ENCODE results near the gene CHRNA7. TPM values are rescaled to one million over a fixed set of nuclear protein-coding genes. Genes with fewer than 3 reads are reported as not detected.

The CHRNA7 gene
- polyA plus RNA-seq (2013, experiment 1 of 4), result 3.0 TPM
- 3.5 TPM for polyA plus RNA-seq (2013, experiment 2 of 4)
- 3.2 TPM for polyA plus RNA-seq (2013, experiment 3 of 4)
- polyA plus RNA-seq (2013, experiment 4 of 4), result 3.3 TPM

DNA sequence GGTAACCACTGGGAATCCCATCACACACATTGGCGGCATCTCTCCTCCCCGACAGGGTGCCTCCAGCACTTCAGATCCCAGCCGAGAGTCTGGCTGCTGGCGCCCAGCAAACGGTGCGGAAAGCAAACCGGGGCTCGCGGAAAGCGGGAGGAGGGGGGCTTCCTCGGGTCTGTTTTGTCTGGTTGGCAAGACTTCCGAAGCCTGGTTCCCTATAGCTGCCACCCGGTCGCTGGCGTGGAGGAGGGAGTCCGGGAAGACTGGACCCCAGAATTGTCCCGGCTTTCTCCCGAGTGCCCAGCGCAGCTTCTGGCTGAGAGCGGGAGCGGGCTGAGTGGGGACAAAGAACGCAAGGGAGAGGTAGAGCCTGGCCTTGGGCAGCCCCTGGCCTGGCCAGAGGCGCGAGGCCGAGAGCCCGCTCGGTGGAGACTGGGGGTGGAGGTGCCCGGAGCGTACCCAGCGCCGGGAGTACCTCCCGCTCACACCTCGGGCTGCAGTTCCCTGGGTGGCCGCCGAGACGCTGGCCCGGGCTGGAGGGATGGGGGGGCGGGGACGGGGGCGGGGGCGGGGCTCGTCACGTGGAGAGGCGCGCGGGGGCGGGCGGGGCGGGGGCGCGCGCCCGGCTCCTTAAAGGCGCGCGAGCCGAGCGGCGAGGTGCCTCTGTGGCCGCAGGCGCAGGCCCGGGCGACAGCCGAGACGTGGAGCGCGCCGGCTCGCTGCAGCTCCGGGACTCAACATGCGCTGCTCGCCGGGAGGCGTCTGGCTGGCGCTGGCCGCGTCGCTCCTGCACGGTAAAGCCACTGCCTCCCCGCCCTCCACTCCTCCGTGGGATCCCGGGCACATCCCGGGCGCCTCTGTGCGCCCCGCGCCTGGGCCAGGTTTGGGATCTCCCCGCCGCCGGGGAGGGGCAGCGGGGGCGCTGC, at the start of gene CHRNA7:
Gene CHRNA7 (plus strand): TSS at position 654 of the 920 bp plus-strand sequence. CDS start 80 bp downstream, at position 734.
- no peaks in the 10 kb centered on the region for H3K36me3 ChIP-seq (ENCODE audit: control insufficient read depth, insufficient read depth, low read length)
- H3K9me3 ChIP-seq (ENCODE audit: control insufficient read depth, low read length), result no peaks in the 10 kb centered on the region
- H3K4me1 ChIP-seq (ENCODE audit: control insufficient read depth, insufficient read depth, low read length), result no peaks in the 10 kb centered on the region
- peak within 1 kb of the TSS; percentile 77 for H3K4me3 ChIP-seq (ENCODE audit: insufficient read depth, low read depth, low read length)
- H3K27me3 ChIP-seq (ENCODE audit: control insufficient read depth, insufficient read depth, low read length, poor library complexity, severe bottlenecking), result peaks cover 33% of the 10 kb centered on the region
- WGBS, 2 experiments, result 0% methylated on average over 87 to 92 of the region's 92 CpGs
- no peak within 1 kb of the TSS for H3K27ac ChIP-seq (ENCODE audit: insufficient read depth, low read depth, low read length, poor library complexity, severe bottlenecking)

DNA sequence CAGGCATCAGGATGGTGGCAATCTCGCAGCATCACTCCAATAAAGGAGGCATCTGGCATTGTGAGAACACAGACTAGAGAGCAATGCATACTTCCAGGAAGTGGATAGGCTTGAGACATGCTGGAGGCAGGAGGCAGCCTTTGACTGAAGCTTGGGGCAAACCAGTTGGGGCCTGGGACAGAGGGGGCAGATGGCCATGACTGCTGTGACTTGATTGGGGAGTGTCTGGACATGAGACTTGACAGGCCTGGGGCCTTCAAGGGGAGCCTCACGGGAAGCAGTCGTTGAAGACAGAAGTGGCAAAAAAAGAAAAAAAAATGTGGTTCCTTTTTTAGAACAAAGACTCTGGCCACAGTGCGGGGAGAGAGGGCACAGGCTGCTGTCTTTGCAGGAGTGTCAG, 44.7 kb upstream of the CHRNA7 start:
- H3K4me3 ChIP-seq (ENCODE audit: insufficient read depth, low read depth, low read length), result no peak overlapping the region
- 80 to 84% methylated on average over 4 of the region's 4 CpGs for WGBS, 2 experiments
- no peaks in the 10 kb centered on the region for H3K36me3 ChIP-seq (ENCODE audit: control insufficient read depth, insufficient read depth, low read length)
- H3K27ac ChIP-seq (ENCODE audit: insufficient read depth, low read depth, low read length, poor library complexity, severe bottlenecking), result no peak overlapping the region
- H3K4me1 ChIP-seq (ENCODE audit: control insufficient read depth, insufficient read depth, low read length), result no peaks in the 10 kb centered on the region
- no peaks in the 10 kb centered on the region for H3K9me3 ChIP-seq (ENCODE audit: control insufficient read depth, low read length)
- H3K27me3 ChIP-seq (ENCODE audit: control insufficient read depth, insufficient read depth, low read length, poor library complexity, severe bottlenecking), result no peaks in the 10 kb centered on the region

DNA sequence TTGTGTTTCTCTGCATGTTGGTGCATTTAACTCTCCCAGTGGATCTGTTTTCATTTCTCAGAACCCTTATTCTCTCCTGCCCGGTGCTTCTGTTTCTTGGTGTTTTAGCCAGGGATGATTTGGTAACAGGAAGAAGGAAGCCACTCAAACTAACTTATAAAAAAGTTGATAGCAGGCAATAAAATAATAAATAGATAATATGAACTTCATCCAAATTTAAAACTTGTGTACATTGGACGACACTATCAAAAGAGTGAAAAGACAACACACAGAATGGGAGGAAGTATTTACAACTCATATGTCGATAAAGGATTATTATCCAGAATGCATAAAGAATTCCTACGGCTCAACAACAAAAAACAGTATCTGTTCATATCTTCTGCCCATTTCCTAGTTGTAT, 37.3 kb upstream of the CHRNA7 start:
- 94 to 100% methylated on average over 1 to 3 of the region's 4 CpGs for WGBS, 2 experiments
- Histone ChIP-seq H3K4me1 (ENCODE audit: control insufficient read depth, insufficient read depth, low read length) (no peaks in the 10 kb centered on the region), H3K27me3 (ENCODE audit: control insufficient read depth, insufficient read depth, low read length, poor library complexity, severe bottlenecking) (no peaks in the 10 kb centered on the region)

DNA sequence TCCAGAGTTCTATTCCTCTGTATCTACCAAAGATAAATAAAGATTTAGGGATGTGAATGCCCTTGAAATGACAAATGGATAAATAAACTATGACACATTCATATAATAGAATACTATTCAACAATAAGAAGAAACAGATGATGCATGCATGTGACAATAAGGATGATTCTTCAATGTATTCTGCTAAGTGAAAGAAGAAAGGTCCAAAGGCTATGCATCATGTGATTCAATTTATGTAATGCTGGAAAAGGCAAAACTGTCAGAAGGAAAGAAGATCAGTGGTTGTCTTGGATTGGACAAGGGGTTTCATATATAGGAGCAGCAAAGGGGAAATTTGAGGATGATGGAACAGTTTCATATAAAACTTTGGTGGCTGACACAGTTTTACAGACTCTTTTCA, 32.6 kb upstream of the CHRNA7 start:
- Histone ChIP-seq H3K4me3 (ENCODE audit: insufficient read depth, low read depth, low read length) (no peak overlapping the region), H3K4me1 (ENCODE audit: control insufficient read depth, insufficient read depth, low read length) (no peaks in the 10 kb centered on the region), H3K9me3 (ENCODE audit: control insufficient read depth, low read length) (no peaks in the 10 kb centered on the region), H3K36me3 (ENCODE audit: control insufficient read depth, insufficient read depth, low read length) (no peaks in the 10 kb centered on the region), H3K27ac (ENCODE audit: insufficient read depth, low read depth, low read length, poor library complexity, severe bottlenecking) (no peak overlapping the region), H3K27me3 (ENCODE audit: control insufficient read depth, insufficient read depth, low read length, poor library complexity, severe bottlenecking) (no peaks in the 10 kb centered on the region)

More for the DNA sequence above, 37.3 kb upstream of the CHRNA7 start:
- Histone ChIP-seq H3K9me3 (ENCODE audit: control insufficient read depth, low read length) (no peaks in the 10 kb centered on the region), H3K36me3 (ENCODE audit: control insufficient read depth, insufficient read depth, low read length) (no peaks in the 10 kb centered on the region), H3K27ac (ENCODE audit: insufficient read depth, low read depth, low read length, poor library complexity, severe bottlenecking) (no peak overlapping the region), H3K4me3 (ENCODE audit: insufficient read depth, low read depth, low read length) (no peak overlapping the region)

DNA sequence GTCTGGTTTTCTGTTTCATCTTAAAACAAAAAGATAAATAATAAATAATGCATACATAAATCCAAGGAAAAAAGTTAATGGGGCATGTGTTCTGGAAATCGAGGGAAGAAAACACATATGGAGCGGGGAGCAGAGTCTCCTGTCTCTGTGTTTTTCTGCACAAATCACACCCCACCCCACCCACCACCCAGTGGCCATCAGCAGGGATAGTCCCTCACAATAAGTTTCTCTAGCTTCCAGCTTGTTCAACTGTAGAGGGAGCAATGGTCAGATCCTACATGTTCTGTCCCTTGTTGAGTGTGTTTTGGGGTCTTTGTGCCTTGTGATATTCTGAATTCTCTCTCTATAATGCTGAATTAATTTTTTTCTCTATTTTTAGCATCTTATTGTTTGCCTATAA, 26.8 kb upstream of the CHRNA7 start:
- no peaks in the 10 kb centered on the region for H3K9me3 ChIP-seq (ENCODE audit: control insufficient read depth, low read length)
- H3K27me3 ChIP-seq (ENCODE audit: control insufficient read depth, insufficient read depth, low read length, poor library complexity, severe bottlenecking), result no peaks in the 10 kb centered on the region
- H3K4me3 ChIP-seq (ENCODE audit: insufficient read depth, low read depth, low read length), result no peak overlapping the region
- no peaks in the 10 kb centered on the region for H3K36me3 ChIP-seq (ENCODE audit: control insufficient read depth, insufficient read depth, low read length)
- WGBS, 2 experiments, result 91 to 92% methylated on average over 2 of the region's 2 CpGs
- no peak overlapping the region for H3K27ac ChIP-seq (ENCODE audit: insufficient read depth, low read depth, low read length, poor library complexity, severe bottlenecking)
- no peaks in the 10 kb centered on the region for H3K4me1 ChIP-seq (ENCODE audit: control insufficient read depth, insufficient read depth, low read length)

DNA sequence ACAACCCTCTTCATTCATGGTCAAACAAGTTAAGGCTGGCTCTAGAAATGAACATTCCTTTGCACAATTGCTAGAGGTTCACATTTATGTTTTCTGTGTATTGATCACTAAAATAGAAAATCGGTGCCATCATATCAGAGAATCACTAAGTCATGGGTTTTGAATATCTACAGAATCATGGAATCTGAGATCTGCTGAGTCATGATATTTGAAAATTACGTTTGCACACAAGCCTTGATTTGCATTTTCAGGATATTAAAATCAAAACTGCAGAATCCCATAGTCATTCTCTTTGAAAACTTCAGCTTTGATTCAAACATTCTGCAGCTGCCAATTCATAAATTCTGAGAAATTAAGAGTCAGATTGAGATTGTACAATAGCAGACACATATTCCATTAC, 26.1 kb upstream of the CHRNA7 start:
- Histone ChIP-seq H3K4me3 (ENCODE audit: insufficient read depth, low read depth, low read length) (no peak overlapping the region), H3K9me3 (ENCODE audit: control insufficient read depth, low read length) (no peaks in the 10 kb centered on the region), H3K27me3 (ENCODE audit: control insufficient read depth, insufficient read depth, low read length, poor library complexity, severe bottlenecking) (no peaks in the 10 kb centered on the region), H3K27ac (ENCODE audit: insufficient read depth, low read depth, low read length, poor library complexity, severe bottlenecking) (no peak overlapping the region), H3K36me3 (ENCODE audit: control insufficient read depth, insufficient read depth, low read length) (no peaks in the 10 kb centered on the region), H3K4me1 (ENCODE audit: control insufficient read depth, insufficient read depth, low read length) (no peaks in the 10 kb centered on the region)
- WGBS, 2 experiments, result 95 to 98% methylated on average over 2 of the region's 2 CpGs

DNA sequence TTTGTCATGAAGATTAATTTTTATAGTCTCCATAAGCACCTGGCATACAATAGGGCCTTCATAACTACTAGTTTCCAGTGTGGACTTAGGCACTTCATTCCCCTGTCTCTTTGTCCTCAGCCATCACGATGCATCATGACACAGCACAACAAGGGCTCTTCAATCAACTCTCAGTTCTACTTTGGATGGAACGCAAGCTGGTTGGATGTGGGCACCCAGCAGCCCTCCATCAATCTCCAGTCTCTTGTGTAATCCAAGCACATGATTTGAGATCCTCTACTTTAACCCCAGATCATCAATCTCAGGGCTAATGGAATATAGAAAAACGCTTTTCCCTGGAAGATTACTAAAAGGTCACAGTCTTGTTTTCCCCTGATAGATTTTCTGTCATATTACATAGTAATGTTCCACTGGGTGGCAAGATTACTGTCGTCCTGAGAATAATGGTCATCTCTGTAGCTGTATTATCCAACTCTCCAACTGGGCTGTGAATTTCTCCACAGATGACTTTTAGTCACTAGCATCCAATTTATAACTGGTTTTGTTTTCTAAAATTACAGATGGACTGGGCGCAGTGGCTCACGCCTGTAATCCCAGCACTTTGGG, 22.9 kb upstream of the CHRNA7 start:
- H3K4me3 ChIP-seq (ENCODE audit: insufficient read depth, low read depth, low read length), result no peak overlapping the region
- 92% methylated on average over 6 of the region's 6 CpGs for WGBS, 2 experiments
- H3K27ac ChIP-seq (ENCODE audit: insufficient read depth, low read depth, low read length, poor library complexity, severe bottlenecking), result no peak overlapping the region

DNA sequence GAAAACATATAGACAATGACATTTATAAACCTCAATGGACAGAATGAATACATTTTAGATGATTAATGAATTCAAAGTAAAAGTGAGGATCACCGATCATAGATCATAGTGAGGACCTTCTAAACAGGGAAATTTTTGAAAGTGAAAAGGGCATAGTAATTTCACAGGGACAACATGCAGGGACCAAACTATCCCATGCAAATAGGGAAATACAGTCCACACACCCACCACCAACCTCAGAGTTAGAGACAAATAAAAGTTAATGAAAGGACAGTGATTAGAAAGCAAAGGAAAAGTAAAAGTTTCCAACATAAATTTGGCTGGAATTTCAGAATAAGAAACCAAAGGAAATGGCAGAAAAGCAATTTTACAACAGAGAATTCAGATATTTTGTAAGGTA, 15.4 kb upstream of the CHRNA7 start:
- Histone ChIP-seq H3K9me3 (ENCODE audit: control insufficient read depth, low read length) (no peaks in the 10 kb centered on the region), H3K27me3 (ENCODE audit: control insufficient read depth, insufficient read depth, low read length, poor library complexity, severe bottlenecking) (no peaks in the 10 kb centered on the region), H3K4me3 (ENCODE audit: insufficient read depth, low read depth, low read length) (no peak overlapping the region), H3K27ac (ENCODE audit: insufficient read depth, low read depth, low read length, poor library complexity, severe bottlenecking) (no peak overlapping the region), H3K4me1 (ENCODE audit: control insufficient read depth, insufficient read depth, low read length) (no peaks in the 10 kb centered on the region), H3K36me3 (ENCODE audit: control insufficient read depth, insufficient read depth, low read length) (no peaks in the 10 kb centered on the region)
- 89 to 94% methylated on average over 1 of the region's 1 CpG for WGBS, 2 experiments

More for the DNA sequence above, 22.9 kb upstream of the CHRNA7 start:
- no peaks in the 10 kb centered on the region for H3K27me3 ChIP-seq (ENCODE audit: control insufficient read depth, insufficient read depth, low read length, poor library complexity, severe bottlenecking)
- no peaks in the 10 kb centered on the region for H3K9me3 ChIP-seq (ENCODE audit: control insufficient read depth, low read length)
- no peaks in the 10 kb centered on the region for H3K4me1 ChIP-seq (ENCODE audit: control insufficient read depth, insufficient read depth, low read length)
- H3K36me3 ChIP-seq (ENCODE audit: control insufficient read depth, insufficient read depth, low read length), result no peaks in the 10 kb centered on the region

DNA sequence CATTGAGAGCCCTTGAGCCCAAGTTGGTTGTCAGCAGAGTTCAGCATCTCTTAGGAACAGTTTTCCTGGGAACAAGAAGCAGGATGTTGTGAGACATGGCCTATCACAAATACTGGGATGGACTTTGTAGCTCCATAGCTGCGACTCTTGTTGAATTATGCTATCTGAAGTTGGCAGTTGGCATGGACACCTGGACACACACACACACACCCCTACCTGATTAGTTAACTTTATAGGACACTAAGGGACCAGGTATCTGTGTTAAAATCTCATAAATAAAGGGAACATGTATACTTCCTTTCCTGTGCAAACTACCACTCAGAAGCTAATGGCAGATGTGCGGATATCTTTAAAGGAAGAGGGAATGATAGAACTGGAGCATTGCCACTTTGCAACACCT, 10.2 kb upstream of the CHRNA7 start:
- WGBS, 2 experiments, result 92 to 100% methylated on average over 1 to 2 of the region's 2 CpGs
- Histone ChIP-seq H3K27me3 (ENCODE audit: control insufficient read depth, insufficient read depth, low read length, poor library complexity, severe bottlenecking) (no peaks in the 10 kb centered on the region), H3K27ac (ENCODE audit: insufficient read depth, low read depth, low read length, poor library complexity, severe bottlenecking) (no peak overlapping the region)

DNA sequence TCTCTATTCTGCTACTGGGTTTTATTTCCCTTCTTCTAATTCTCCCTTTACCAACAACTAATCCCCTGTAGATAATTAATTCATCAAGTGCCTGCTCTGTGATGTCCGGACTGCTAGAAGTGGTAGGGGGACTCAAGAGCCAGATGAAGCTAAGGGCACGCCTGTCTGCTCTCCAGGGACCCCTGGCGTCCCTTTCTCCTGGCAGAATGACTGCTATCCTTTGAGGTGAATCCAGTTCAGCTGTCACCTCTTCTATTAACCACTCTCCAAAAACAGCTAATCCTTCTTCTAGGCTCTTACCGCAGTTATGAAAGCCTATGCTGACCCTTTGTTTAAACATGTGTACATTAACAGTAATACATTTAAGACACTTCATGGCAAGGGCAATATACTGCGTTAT, 1.4 kb upstream of the CHRNA7 start:
- H3K4me1 ChIP-seq (ENCODE audit: control insufficient read depth, insufficient read depth, low read length), result no peaks in the 10 kb centered on the region
- no peaks in the 10 kb centered on the region for H3K36me3 ChIP-seq (ENCODE audit: control insufficient read depth, insufficient read depth, low read length)
- H3K4me3 ChIP-seq (ENCODE audit: insufficient read depth, low read depth, low read length), result peak overlapping the region; percentile 77
- no peaks in the 10 kb centered on the region for H3K9me3 ChIP-seq (ENCODE audit: control insufficient read depth, low read length)
- no peak overlapping the region for H3K27ac ChIP-seq (ENCODE audit: insufficient read depth, low read depth, low read length, poor library complexity, severe bottlenecking)
- peaks cover 33% of the 10 kb centered on the region for H3K27me3 ChIP-seq (ENCODE audit: control insufficient read depth, insufficient read depth, low read length, poor library complexity, severe bottlenecking)
- 14 to 16% methylated on average over 5 of the region's 5 CpGs for WGBS, 2 experiments

More for the DNA sequence above, 10.2 kb upstream of the CHRNA7 start:
- no peaks in the 10 kb centered on the region for H3K4me1 ChIP-seq (ENCODE audit: control insufficient read depth, insufficient read depth, low read length)
- H3K36me3 ChIP-seq (ENCODE audit: control insufficient read depth, insufficient read depth, low read length), result no peaks in the 10 kb centered on the region
- H3K4me3 ChIP-seq (ENCODE audit: insufficient read depth, low read depth, low read length), result no peak overlapping the region
- H3K9me3 ChIP-seq (ENCODE audit: control insufficient read depth, low read length), result no peaks in the 10 kb centered on the region
